Measurements from ENCODE around the gene IGFBP5.

DNA sequence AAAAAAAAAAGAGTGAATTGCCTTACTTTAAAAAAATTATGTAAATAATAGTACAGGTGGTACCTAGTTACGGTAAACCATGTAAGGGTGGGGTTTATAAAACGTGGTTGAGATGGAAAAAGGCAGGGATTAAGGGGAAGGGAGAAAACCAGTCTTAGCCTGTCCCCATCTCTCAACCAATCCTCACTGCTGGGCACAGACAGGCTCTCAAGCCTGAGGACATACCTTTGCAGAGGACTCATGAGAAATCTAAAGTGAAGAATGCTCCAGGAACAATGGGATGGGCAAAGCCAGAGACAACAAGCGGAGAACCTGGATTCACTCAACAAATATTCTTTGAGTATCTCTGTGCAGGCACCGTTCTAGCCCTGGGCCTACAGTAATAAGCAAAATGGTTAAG is 65.6 kb downstream of the IGFBP5 start:
- no peak for TF ChIP-seq POLR2A (IDR thresholded peaks at IDR 0.05)
- TF ChIP-seq, protein P1, sequence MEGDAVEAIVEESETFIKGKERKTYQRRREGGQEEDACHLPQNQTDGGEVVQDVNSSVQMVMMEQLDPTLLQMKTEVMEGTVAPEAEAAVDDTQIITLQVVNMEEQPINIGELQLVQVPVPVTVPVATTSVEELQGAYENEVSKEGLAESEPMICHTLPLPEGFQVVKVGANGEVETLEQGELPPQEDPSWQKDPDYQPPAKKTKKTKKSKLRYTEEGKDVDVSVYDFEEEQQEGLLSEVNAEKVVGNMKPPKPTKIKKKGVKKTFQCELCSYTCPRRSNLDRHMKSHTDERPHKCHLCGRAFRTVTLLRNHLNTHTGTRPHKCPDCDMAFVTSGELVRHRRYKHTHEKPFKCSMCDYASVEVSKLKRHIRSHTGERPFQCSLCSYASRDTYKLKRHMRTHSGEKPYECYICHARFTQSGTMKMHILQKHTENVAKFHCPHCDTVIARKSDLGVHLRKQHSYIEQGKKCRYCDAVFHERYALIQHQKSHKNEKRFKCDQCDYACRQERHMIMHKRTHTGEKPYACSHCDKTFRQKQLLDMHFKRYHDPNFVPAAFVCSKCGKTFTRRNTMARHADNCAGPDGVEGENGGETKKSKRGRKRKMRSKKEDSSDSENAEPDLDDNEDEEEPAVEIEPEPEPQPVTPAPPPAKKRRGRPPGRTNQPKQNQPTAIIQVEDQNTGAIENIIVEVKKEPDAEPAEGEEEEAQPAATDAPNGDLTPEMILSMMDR (IDR thresholded peaks at IDR 0.05), result no peak

All from lower leg skin (tissue), 3 donors.